ENCODE results near the gene BEAN1.

- no peak for TF ChIP-seq CTCF (conservative IDR thresholded peaks at IDR 0.05 in 1 of 2, IDR thresholded peaks at IDR 0.05 in 1 of 2; ENCODE audit: low read depth in 1 of 2, low read length in 2 of 2)
- TF ChIP-seq EZH2 (IDR thresholded peaks at IDR 0.05; ENCODE audit: low read length, missing control alignments): no peak
Observed at GRCh38 chr16:66458292-66458691, 31.2 kb downstream of the BEAN1 start.

Measured in fibroblast of lung (primary cell).